Osteoblast (primary cell): ENCODE results near the gene HYAL2. TPM values are rescaled to one million over a fixed set of nuclear protein-coding genes. Genes with fewer than 3 reads are reported as not detected.

ENCODE experiments used
- DNase-seq: peaks from one replicate; pipeline ENCODE4 v3.0.0; 2011; ENCODE audit warnings: low spot score, mixed read lengths; ENCODE audit not compliant: insufficient read length; ENCODE audit errors: missing footprints
- H2AFZ ChIP-seq: 2 replicates; pipeline ENCODE4 v1.6.0; 2011; ENCODE audit warnings: mild to moderate bottlenecking, low read length
- H3K27ac ChIP-seq: 2 replicates; pipeline ENCODE4 v1.5.1; 2011; ENCODE audit warnings: mild to moderate bottlenecking, low read depth, low read length, moderate library complexity
- H3K27me3 ChIP-seq: 2 replicates; pipeline ENCODE4 v1.6.0; 2012; ENCODE audit warnings: mild to moderate bottlenecking, control low read depth, inconsistent platforms, low read length, moderate library complexity; ENCODE audit not compliant: insufficient read depth
- H3K36me3 ChIP-seq: 2 replicates; pipeline ENCODE4 v1.5.1; 2011; ENCODE audit warnings: mild to moderate bottlenecking, low read length, control low read depth, moderate library complexity; ENCODE audit not compliant: insufficient read depth
- H3K4me1 ChIP-seq: 2 replicates; pipeline ENCODE4 v1.5.1; 2011; ENCODE audit warnings: mild to moderate bottlenecking, low read length, control low read depth, moderate library complexity; ENCODE audit not compliant: insufficient read depth
- H3K4me2 ChIP-seq: 2 replicates; pipeline ENCODE4 v1.6.0; 2011; ENCODE audit warnings: mild to moderate bottlenecking, low read length; ENCODE audit not compliant: insufficient read depth
- H3K4me3 ChIP-seq: fragments of 200-600 bp; sonication (generic); 3 replicates; pipeline ENCODE4 v1.5.1; 2012; ENCODE audit warnings: mild to moderate bottlenecking, low read length, inconsistent platforms; ENCODE audit not compliant: insufficient read depth
- H3K79me2 ChIP-seq: 2 replicates; pipeline ENCODE4 v1.6.0; 2012; ENCODE audit warnings: mild to moderate bottlenecking, low read length, control low read depth, inconsistent platforms; ENCODE audit not compliant: insufficient read depth
- H3K9me3 ChIP-seq: 2 replicates; pipeline ENCODE4 v1.5.1; 2011; ENCODE audit warnings: low read depth, low read length, control low read depth
- H4K20me1 ChIP-seq: 2 replicates; pipeline ENCODE4 v1.6.0; 2012; ENCODE audit warnings: mild to moderate bottlenecking, low read length, control low read depth; ENCODE audit not compliant: insufficient read depth
- CTCF ChIP-seq: IDR thresholded peaks from 2 replicates; pipeline ENCODE4 v1.5.1; 2011; ENCODE audit warnings: mild to moderate bottlenecking, low read depth, low read length, moderate library complexity; ENCODE audit errors: extremely low read depth
- total RNA-seq: library from RNA; depleted of rRNA; stranded (reverse); fragments of >200 nt; gene quantifications from 2 replicates; pipeline ENCODE4 v1.2.3, GENCODE V29; 2012

HYAL2 gene
- total RNA-seq, 1 donor = 32.9 TPM

GRCh38 chr3:50294089-50294488 lies 28.5 kb downstream of the HYAL2 start:
- DNase-seq = no peak
- no peaks in the 10 kb centered on the region for H3K9me3 ChIP-seq
- no peak overlapping the region for H3K4me3 ChIP-seq
- no peak overlapping the region for H2AFZ ChIP-seq
- no peaks in the 10 kb centered on the region for H3K27me3 ChIP-seq
- peaks cover 23% of the 10 kb centered on the region for H3K4me1 ChIP-seq
- no peak for TF ChIP-seq CTCF
- H3K27ac ChIP-seq = no peak overlapping the region
- peaks cover 37% of the 10 kb centered on the region for H3K79me2 ChIP-seq
- peaks cover 15% of the 10 kb centered on the region for H3K36me3 ChIP-seq
- H3K4me2 ChIP-seq = no peak overlapping the region
- no peaks in the 10 kb centered on the region for H4K20me1 ChIP-seq

- H2AFZ ChIP-seq = peak overlapping the region; percentile 96
- no peaks in the 10 kb centered on the region for H3K9me3 ChIP-seq
- H3K27me3 ChIP-seq = no peaks in the 10 kb centered on the region
- peaks cover 17% of the 10 kb centered on the region for H3K4me1 ChIP-seq
- H3K4me3 ChIP-seq = peak overlapping the region; percentile 81
- peak overlapping the region; percentile 56 for H3K27ac ChIP-seq
- TF ChIP-seq CTCF = no peak
- H3K79me2 ChIP-seq = peaks cover 30% of the 10 kb centered on the region
- H3K36me3 ChIP-seq = peaks cover 23% of the 10 kb centered on the region
- DNase-seq = no peak
- no peaks in the 10 kb centered on the region for H4K20me1 ChIP-seq
- H3K4me2 ChIP-seq = peak overlapping the region; percentile 89
These were observed 29.3 kb downstream of the HYAL2 start for GRCh38 chr3:50293079-50293801.

- Histone ChIP-seq H3K9me3 (no peaks in the 10 kb centered on the region), H3K27me3 (no peaks in the 10 kb centered on the region), H3K4me2 (peak within 1 kb of the TSS; percentile 89), H3K79me2 (peaks cover 25% of the 10 kb centered on the region), H4K20me1 (no peaks in the 10 kb centered on the region), H3K27ac (peak within 1 kb of the TSS; percentile 79), H3K4me1 (peaks cover 14% of the 10 kb centered on the region), H2AFZ (peak within 1 kb of the TSS; percentile 96), H3K36me3 (peaks cover 31% of the 10 kb centered on the region), H3K4me3 (peak within 1 kb of the TSS; percentile 81)
- DNase-seq = peak; percentile 99
- no peak for TF ChIP-seq CTCF
These were observed 30.1 kb downstream of the HYAL2 start, which contains the start of gene IFRD2 for GRCh38 chr3:50292159-50293078. IFRD2 (minus strand) TSS chr3:50292429; CDS start chr3:50292274, 155 bp downstream.
